Suprapubic skin (tissue), 4 donors: ENCODE results near the gene TECPR2. TPM values are rescaled to one million over a fixed set of nuclear protein-coding genes. Genes with fewer than 3 reads are reported as not detected.

Source experiments
- DNase-seq, 2 donors: peaks; one replicate each; pipeline ENCODE4 v3.0.0-alpha.2; 2019; ENCODE audit warnings: low spot score in 2 of 2
- H3K27ac ChIP-seq: fragments of 200-600 bp; sonication (generic); one replicate; pipeline ENCODE4 v1.5.1; 2019
- H3K27me3 ChIP-seq: fragments of 200-600 bp; sonication (generic); one replicate; pipeline ENCODE4 v1.5.1; 2019
- H3K36me3 ChIP-seq: fragments of 200-600 bp; sonication (generic); one replicate; pipeline ENCODE4 v1.5.1; 2019
- H3K4me1 ChIP-seq: fragments of 200-600 bp; sonication (generic); one replicate; pipeline ENCODE4 v1.5.1; 2019
- H3K4me3 ChIP-seq: fragments of 200-600 bp; sonication (generic); one replicate; pipeline ENCODE4 v1.5.1; 2019; ENCODE audit warnings: mild to moderate bottlenecking
- H3K9me3 ChIP-seq: fragments of 200-600 bp; sonication (generic); one replicate; pipeline ENCODE4 v1.5.1; 2019
- CTCF ChIP-seq, 2 donors: fragments of 200-600 bp in 1 of 2; fragments of 450-650 bp in 1 of 2; sonication (generic) in 1 of 2; IDR thresholded peaks; one replicate each; pipeline ENCODE4 v1.5.1; 2016 to 2019; ENCODE audit warnings: antibody characterized with exemption in 2 of 2, mild to moderate bottlenecking in 1 of 2, moderate library complexity in 1 of 2
- EP300 ChIP-seq: sonication (generic); formaldehyde crosslinking; IDR thresholded peaks from one replicate; pipeline ENCODE4 v1.6.1; 2017; ENCODE audit warnings: antibody characterized with exemption
- POLR2A ChIP-seq, 2 donors: fragments of 450-650 bp; IDR thresholded peaks; one replicate each; pipeline ENCODE4 v1.6.1; 2017; ENCODE audit warnings: antibody characterized with exemption in 2 of 2, mild to moderate bottlenecking in 2 of 2, moderate library complexity in 2 of 2
- POLR2AphosphoS5 ChIP-seq, 3 donors: sonication (generic); formaldehyde crosslinking; IDR thresholded peaks; one replicate each; pipeline ENCODE4 v1.6.1; 2017; ENCODE audit warnings: antibody characterized with exemption in 3 of 3
- WGBS: methylation state at CpG from one replicate; pipeline ENCODE4 v1.1.5; 2018; 5-methylcytosine and 5-hydroxymethylcytosine counted together
- total RNA-seq, 4 donors: library from RNA; depleted of rRNA; stranded (reverse); fragments of >200 nt; gene quantifications; one replicate each; pipeline ENCODE4 v1.1.0, GENCODE V29; 2016

Gene TECPR2
- total RNA-seq, 4 donors from 2014 or later, result 12.1 to 22.6 (median 16.8) TPM

GRCh38 chr14:102499401-102500157, 136.8 kb downstream of the TECPR2 start:
- no peaks in the 10 kb centered on the region for H3K9me3 ChIP-seq
- TF ChIP-seq EP300 (no peak), POLR2A (IDR thresholded peaks at IDR 0.05) (no peak), POLR2AphosphoS5 (IDR thresholded peaks at IDR 0.05) (no peak), CTCF (IDR thresholded peaks at IDR 0.05) (no peak)
- no peaks in the 10 kb centered on the region for H3K27me3 ChIP-seq
- H3K36me3 ChIP-seq, result peaks cover 30% of the 10 kb centered on the region
- peaks cover 30% of the 10 kb centered on the region for H3K4me1 ChIP-seq
- H3K27ac ChIP-seq, result peak overlapping the region; percentile 85
- WGBS, result 79% methylated on average over 14 of the region's 23 CpGs
- no peak for DNase-seq
- no peak overlapping the region for H3K4me3 ChIP-seq

DNA sequence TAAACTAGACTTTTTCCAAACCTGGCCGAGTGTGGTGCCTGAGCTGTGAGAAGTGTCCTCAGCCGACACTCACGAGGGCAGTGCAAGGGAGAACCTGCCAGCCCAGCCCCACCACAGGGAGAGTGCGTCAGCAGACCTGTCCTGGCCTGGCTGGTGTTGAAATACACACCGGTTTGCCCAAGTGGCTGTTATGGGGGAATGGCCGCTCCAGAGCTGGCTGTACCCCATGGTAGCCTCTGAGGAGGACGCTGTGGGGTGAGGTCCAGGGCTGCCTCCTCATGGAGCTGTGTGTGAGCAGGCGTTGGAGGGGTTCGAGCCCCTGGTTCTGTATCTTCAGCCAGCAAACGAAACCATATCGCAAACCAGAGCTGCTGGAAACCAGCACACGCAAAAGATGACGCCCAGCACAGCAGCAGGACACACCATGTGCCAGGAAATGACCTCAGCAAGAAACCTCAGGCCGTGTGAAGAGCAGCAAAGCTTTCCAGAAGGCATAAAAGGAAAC, 137.5 kb downstream of the TECPR2 start:
- H3K36me3 ChIP-seq, result peaks cover 30% of the 10 kb centered on the region
- H3K9me3 ChIP-seq, result no peaks in the 10 kb centered on the region
- H3K27me3 ChIP-seq, result no peaks in the 10 kb centered on the region
- WGBS, result 38% methylated on average over 12 of the region's 14 CpGs
- TF ChIP-seq POLR2AphosphoS5 (IDR thresholded peaks at IDR 0.05) (peak in 1 of 3 donors; percentile 18), CTCF (IDR thresholded peaks at IDR 0.05) (no peak)
- peak in 1 of 2 donors; percentile 85 for DNase-seq
- H3K27ac ChIP-seq, result peak overlapping the region; percentile 85
- H3K4me1 ChIP-seq, result peaks cover 30% of the 10 kb centered on the region
- no peak overlapping the region for H3K4me3 ChIP-seq

DNA sequence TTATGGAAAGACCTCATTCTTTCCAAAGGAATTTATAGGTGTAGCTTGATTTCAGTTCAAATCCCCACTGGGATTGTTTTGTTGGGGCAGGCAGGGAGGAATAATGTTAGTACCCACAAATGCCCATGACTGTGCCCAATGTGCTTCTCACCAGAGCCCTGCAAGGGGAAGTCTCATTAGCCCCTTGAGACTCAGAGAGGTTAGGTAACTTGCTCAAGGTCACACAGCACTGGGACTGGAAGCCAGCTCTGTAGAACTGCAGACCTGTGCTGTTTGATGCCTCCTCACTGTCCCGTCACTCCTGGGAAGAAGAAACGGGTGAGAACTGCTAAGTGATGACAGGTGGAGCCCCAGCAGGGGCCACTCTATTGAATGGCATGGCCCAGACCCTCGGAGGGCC, 138.0 kb downstream of the TECPR2 start:
- no peak for TF ChIP-seq POLR2AphosphoS5 (IDR thresholded peaks at IDR 0.05)
- no peak for TF ChIP-seq EP300
- TF ChIP-seq CTCF (IDR thresholded peaks at IDR 0.05), result no peak
- H3K36me3 ChIP-seq, result peaks cover 30% of the 10 kb centered on the region
- H3K4me1 ChIP-seq, result peaks cover 30% of the 10 kb centered on the region
- no peaks in the 10 kb centered on the region for H3K27me3 ChIP-seq
- H3K9me3 ChIP-seq, result no peaks in the 10 kb centered on the region
- no peak overlapping the region for H3K4me3 ChIP-seq
- H3K27ac ChIP-seq, result peak overlapping the region; percentile 85
- DNase-seq, result no peak
- 88% methylated on average over 3 of the region's 3 CpGs for WGBS

- WGBS, result 58% methylated on average over 20 of the region's 20 CpGs
- TF ChIP-seq CTCF (IDR thresholded peaks at IDR 0.05) (no peak), POLR2AphosphoS5 (IDR thresholded peaks at IDR 0.05) (no peak), EP300 (no peak), POLR2A (IDR thresholded peaks at IDR 0.05) (no peak)
- DNase-seq, result no peak
- H3K4me3 ChIP-seq, result no peak overlapping the region
- no peaks in the 10 kb centered on the region for H3K9me3 ChIP-seq
- peaks cover 30% of the 10 kb centered on the region for H3K4me1 ChIP-seq
- H3K36me3 ChIP-seq, result peaks cover 31% of the 10 kb centered on the region
- H3K27ac ChIP-seq, result peak overlapping the region; percentile 10
- H3K27me3 ChIP-seq, result no peaks in the 10 kb centered on the region
These were observed 139.1 kb downstream of the TECPR2 start for GRCh38 chr14:102501751-102502315.

DNA sequence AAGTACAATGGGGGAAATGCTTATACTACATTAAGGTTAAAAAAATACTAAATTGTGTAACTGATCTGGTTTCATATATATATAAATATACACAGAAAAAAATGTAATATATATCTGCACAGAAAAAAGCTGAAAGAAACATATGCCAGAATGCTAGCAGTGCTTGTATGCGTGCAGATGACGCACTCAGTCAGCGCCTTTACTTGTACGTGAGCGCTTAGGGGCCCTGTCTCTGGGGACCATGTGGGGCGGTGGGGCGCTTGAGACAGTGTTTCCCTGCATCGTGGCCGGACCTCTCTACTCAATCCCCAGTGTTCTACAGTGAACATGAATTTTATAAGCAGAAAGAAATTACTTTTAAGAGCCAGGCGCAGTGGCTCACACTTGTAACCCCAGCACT, 139.8 kb downstream of the TECPR2 start:
- H3K4me1 ChIP-seq, result peaks cover 30% of the 10 kb centered on the region
- H3K9me3 ChIP-seq, result no peaks in the 10 kb centered on the region
- peaks cover 30% of the 10 kb centered on the region for H3K36me3 ChIP-seq
- peak overlapping the region; percentile 10 for H3K27ac ChIP-seq
- DNase-seq, result no peak
- H3K4me3 ChIP-seq, result no peak overlapping the region
- TF ChIP-seq POLR2A (IDR thresholded peaks at IDR 0.05) (no peak), CTCF (IDR thresholded peaks at IDR 0.05) (no peak), EP300 (no peak), POLR2AphosphoS5 (IDR thresholded peaks at IDR 0.05) (no peak)
- WGBS, result 95% methylated on average over 10 of the region's 10 CpGs
- H3K27me3 ChIP-seq, result no peaks in the 10 kb centered on the region
